Liver (tissue), 9 donors: ENCODE measurements around the gene EFCC1. TPM values are rescaled to one million over a fixed set of nuclear protein-coding genes. Genes with fewer than 3 reads are reported as not detected.

Experiments used
- DNase-seq: peaks from one replicate; pipeline ENCODE4 v3.0.0-alpha.2; 2017; ENCODE audit warnings: low spot score
- H3K27ac ChIP-seq, 2 donors: one replicate each; pipeline ENCODE4 v1.7.0; 2013; ENCODE audit warnings: inconsistent platforms in 2 of 2, low read length in 2 of 2, control low read depth in 1 of 2, low read depth in 1 of 2, mild to moderate bottlenecking in 1 of 2
- H3K27me3 ChIP-seq, 4 donors: one replicate each; pipeline versions ENCODE4 v1.6.1 to v1.7.0; 2013; ENCODE audit warnings: low read length in 3 of 4, inconsistent platforms in 1 of 4, mild to moderate bottlenecking in 1 of 4, moderate library complexity in 1 of 4; ENCODE audit not compliant: control insufficient read depth in 4 of 4, insufficient read depth in 4 of 4
- H3K36me3 ChIP-seq, 4 donors: one replicate each; pipeline versions ENCODE4 v1.6.1 to v1.7.0; 2013; ENCODE audit warnings: low read length in 3 of 4, mild to moderate bottlenecking in 3 of 4, low read depth in 1 of 4, moderate library complexity in 1 of 4; ENCODE audit not compliant: control insufficient read depth in 4 of 4, insufficient read depth in 3 of 4
- H3K4me1 ChIP-seq, 4 donors: one replicate each; pipeline versions ENCODE4 v1.6.1 to v1.7.0; 2013; ENCODE audit warnings: low read length in 3 of 4, mild to moderate bottlenecking in 3 of 4, moderate library complexity in 1 of 4; ENCODE audit not compliant: control insufficient read depth in 4 of 4, insufficient read depth in 4 of 4
- H3K4me3 ChIP-seq, 3 donors: one replicate each; pipeline versions ENCODE4 v1.6.1 to v1.7.0; 2013; ENCODE audit warnings: low read length in 3 of 3, control low read depth in 1 of 3, low read depth in 1 of 3, mild to moderate bottlenecking in 1 of 3
- H3K9ac ChIP-seq, 2 donors: one replicate each; pipeline ENCODE4 v1.7.0; 2013; ENCODE audit warnings: low read length in 2 of 2, mild to moderate bottlenecking in 2 of 2, moderate library complexity in 2 of 2, control low read depth in 1 of 2, low read depth in 1 of 2
- H3K9me3 ChIP-seq, 4 donors: one replicate each; pipeline versions ENCODE4 v1.6.1 to v1.7.0; 2013; ENCODE audit warnings: low read length in 3 of 4; ENCODE audit not compliant: control insufficient read depth in 4 of 4
- EGR1 ChIP-seq, 2 donors: IDR thresholded peaks; 2 replicates each; pipeline ENCODE4 v1.6.1; 2016 to 2018; ENCODE audit warnings: antibody characterized with exemption in 2 of 2, low read depth in 2 of 2
- FOXA1 ChIP-seq: IDR thresholded peaks from 2 replicates; pipeline ENCODE4 v1.6.1; 2016; ENCODE audit warnings: antibody characterized with exemption
- FOXA2 ChIP-seq: IDR thresholded peaks from 2 replicates; pipeline ENCODE4 v1.6.1; 2016; ENCODE audit warnings: antibody characterized with exemption
- GABPA ChIP-seq, 2 donors: IDR thresholded peaks in 1 of 2; conservative IDR thresholded peaks in 1 of 2; 2 replicates each; pipeline ENCODE4 v1.6.1; 2016; ENCODE audit warnings: antibody characterized with exemption in 2 of 2, mild to moderate bottlenecking in 1 of 2, moderate library complexity in 1 of 2
- HNF4A ChIP-seq, 2 donors: conservative IDR thresholded peaks; 2 replicates each; pipeline ENCODE4 v1.6.1; 2016; ENCODE audit warnings: antibody characterized with exemption in 2 of 2, mild to moderate bottlenecking in 2 of 2
- HNF4G ChIP-seq: IDR thresholded peaks from 2 replicates; pipeline ENCODE4 v1.6.1; 2016; ENCODE audit warnings: antibody characterized with exemption
- JUND ChIP-seq, 2 donors: IDR thresholded peaks; 2 replicates each; pipeline ENCODE4 v1.6.1; 2016; ENCODE audit warnings: antibody characterized with exemption in 2 of 2
- NR2F2 ChIP-seq: IDR thresholded peaks from 2 replicates; pipeline ENCODE4 v1.6.1; 2016; ENCODE audit warnings: antibody characterized with exemption
- RAD21 ChIP-seq, 2 donors: IDR thresholded peaks; 2 replicates each; pipeline ENCODE4 v1.6.1; 2016; ENCODE audit warnings: antibody characterized with exemption in 2 of 2, mild to moderate bottlenecking in 2 of 2
- RXRA ChIP-seq, 2 donors: IDR thresholded peaks; 2 replicates each; pipeline ENCODE4 v1.6.1; 2017 to 2018; ENCODE audit warnings: antibody characterized with exemption in 2 of 2, mild to moderate bottlenecking in 1 of 2
- SP1 ChIP-seq: IDR thresholded peaks from 2 replicates; pipeline ENCODE4 v1.6.1; 2018; ENCODE audit warnings: antibody characterized with exemption, mild to moderate bottlenecking
- TAF1 ChIP-seq: conservative IDR thresholded peaks from 2 replicates; pipeline ENCODE4 v1.6.1; 2016; ENCODE audit warnings: antibody characterized with exemption, mild to moderate bottlenecking
- YY1 ChIP-seq: IDR thresholded peaks from 2 replicates; pipeline ENCODE4 v1.6.1; 2016; ENCODE audit warnings: antibody characterized with exemption, mild to moderate bottlenecking
- WGBS: extraction: QIAGEN DNeasy Blood & Tissue Kit; methylation state at CpG from one replicate; pipeline ENCODE4 v1.1.7; 2013; 5-methylcytosine and 5-hydroxymethylcytosine counted together
- polyA plus RNA-seq, 2 donors: library from polyadenylated mRNA; stranded (reverse) in 1 of 2; unstranded in 1 of 2; fragments of 200-250 nt in 1 of 2; fragments of >200 nt in 1 of 2; fragmentation: Nextera tagmentation in 1 of 2; extraction: Ambion mirVana in 1 of 2; gene quantifications; one replicate each; pipeline versions ENCODE4 v1.2.1 to v1.2.3, GENCODE V29; 2013 to 2015
- total RNA-seq, 2 donors: library from RNA; depleted of rRNA; stranded (reverse); fragments of >200 nt; gene quantifications; one replicate each; pipeline ENCODE4 v1.2.3, GENCODE V29; 2014
- TF ChIP-seq, protein P1 (sequence below): IDR thresholded peaks from 2 replicates; pipeline ENCODE4 v1.6.1; 2016; ENCODE audit warnings: antibody characterized with exemption
- TF ChIP-seq, protein P2 (sequence below): IDR thresholded peaks from 2 replicates; pipeline ENCODE4 v1.6.1; 2016; ENCODE audit warnings: antibody characterized with exemption
- TF ChIP-seq, protein P3 (sequence below): IDR thresholded peaks from 2 replicates; pipeline ENCODE4 v1.6.1; 2016; ENCODE audit warnings: antibody characterized with exemption
- TF ChIP-seq, protein P4 (sequence below): IDR thresholded peaks from 2 replicates; pipeline ENCODE4 v1.6.1; 2016; ENCODE audit warnings: antibody characterized with exemption, mild to moderate bottlenecking
- TF ChIP-seq, protein P5 (sequence below): fragments of 150-350 bp; IDR thresholded peaks from 2 replicates; pipeline ENCODE4 v1.5.1; 2017; ENCODE audit warnings: improper control_type of control experiment, low read depth, low read length; ENCODE audit not compliant: missing input control
- donor health status: healthy.
- donor health status: healthy.
- donor health status: healthy.
- donor health status: healthy.
- donor health status: healthy.

EFCC1 gene
- total and polyA plus RNA-seq, 4 donors = 0.08 to 1.0 (median 0.24) TPM

DNA sequence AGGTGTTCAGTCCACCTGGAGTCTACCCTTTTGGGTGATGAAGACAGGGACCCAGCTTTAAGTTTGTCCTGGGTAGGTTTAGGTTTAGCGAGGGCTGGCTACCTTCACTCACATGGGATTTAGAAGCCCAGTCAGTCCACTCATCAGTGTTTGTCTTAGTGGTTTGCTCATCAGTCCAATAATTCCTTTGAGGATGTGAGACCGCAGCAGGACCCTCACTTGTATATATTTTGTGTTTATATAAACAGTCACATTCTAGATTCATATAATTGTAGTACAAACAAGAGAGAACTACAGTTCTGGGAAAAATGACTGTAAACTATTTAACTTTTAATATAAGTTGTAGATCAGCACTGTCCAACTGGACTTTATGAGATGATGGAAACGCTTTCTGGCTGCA lies 18.2 kb downstream of the EFCC1 start:
- no peak for DNase-seq
- WGBS = 92% methylated on average over 3 of the region's 3 CpGs
- TF ChIP-seq HNF4A (conservative IDR thresholded peaks at IDR 0.05) (no peak), RAD21 (IDR thresholded peaks at IDR 0.05) (no peak), FOXA2 (no peak)
- TF ChIP-seq, protein P1, sequence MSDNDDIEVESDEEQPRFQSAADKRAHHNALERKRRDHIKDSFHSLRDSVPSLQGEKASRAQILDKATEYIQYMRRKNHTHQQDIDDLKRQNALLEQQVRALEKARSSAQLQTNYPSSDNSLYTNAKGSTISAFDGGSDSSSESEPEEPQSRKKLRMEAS = no peak
- TF ChIP-seq, protein P2, sequence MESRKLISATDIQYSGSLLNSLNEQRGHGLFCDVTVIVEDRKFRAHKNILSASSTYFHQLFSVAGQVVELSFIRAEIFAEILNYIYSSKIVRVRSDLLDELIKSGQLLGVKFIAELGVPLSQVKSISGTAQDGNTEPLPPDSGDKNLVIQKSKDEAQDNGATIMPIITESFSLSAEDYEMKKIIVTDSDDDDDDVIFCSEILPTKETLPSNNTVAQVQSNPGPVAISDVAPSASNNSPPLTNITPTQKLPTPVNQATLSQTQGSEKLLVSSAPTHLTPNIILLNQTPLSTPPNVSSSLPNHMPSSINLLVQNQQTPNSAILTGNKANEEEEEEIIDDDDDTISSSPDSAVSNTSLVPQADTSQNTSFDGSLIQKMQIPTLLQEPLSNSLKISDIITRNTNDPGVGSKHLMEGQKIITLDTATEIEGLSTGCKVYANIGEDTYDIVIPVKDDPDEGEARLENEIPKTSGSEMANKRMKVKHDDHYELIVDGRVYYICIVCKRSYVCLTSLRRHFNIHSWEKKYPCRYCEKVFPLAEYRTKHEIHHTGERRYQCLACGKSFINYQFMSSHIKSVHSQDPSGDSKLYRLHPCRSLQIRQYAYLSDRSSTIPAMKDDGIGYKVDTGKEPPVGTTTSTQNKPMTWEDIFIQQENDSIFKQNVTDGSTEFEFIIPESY = no peak
- Histone ChIP-seq H3K27ac (no peak overlapping the region), H3K9ac (no peak overlapping the region), H3K27me3 (no peaks in the 10 kb centered on the region), H3K4me1 (peaks cover 0 to 4% (median 0%) of the 10 kb centered on the region in 4 donors), H3K4me3 (no peak overlapping the region), H3K36me3 (no peaks in the 10 kb centered on the region), H3K9me3 (no peaks in the 10 kb centered on the region)

DNA sequence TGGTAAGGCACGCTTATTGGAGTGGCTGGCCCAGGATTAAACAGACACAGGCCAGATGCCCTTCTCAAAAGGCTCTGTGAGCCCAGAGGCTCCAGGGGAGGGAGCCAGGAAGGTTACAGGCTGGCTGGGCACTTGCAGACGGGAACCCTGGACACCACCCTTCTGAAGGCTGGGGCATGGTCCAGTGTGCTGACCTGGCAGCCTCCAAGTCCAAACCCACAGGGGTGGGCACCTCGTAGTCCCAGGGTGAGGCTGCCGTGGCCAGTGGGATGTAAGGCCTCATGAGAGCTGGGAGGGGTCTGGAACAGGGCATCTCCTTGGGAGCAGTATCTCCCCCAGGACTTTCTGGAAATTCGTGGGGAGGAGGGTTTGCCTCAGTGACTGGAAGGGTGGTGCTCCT lies 19.6 kb downstream of the EFCC1 start:
- H3K4me3 ChIP-seq = no peak overlapping the region
- no peaks in the 10 kb centered on the region for H3K27me3 ChIP-seq
- no peaks in the 10 kb centered on the region for H3K9me3 ChIP-seq
- DNase-seq = no peak
- no peaks in the 10 kb centered on the region for H3K36me3 ChIP-seq
- 85% methylated on average over 5 of the region's 5 CpGs for WGBS
- TF ChIP-seq YY1 (no peak), TAF1 (no peak), RAD21 (IDR thresholded peaks at IDR 0.05) (no peak), HNF4A (conservative IDR thresholded peaks at IDR 0.05) (no peak)
- TF ChIP-seq, protein P3, sequence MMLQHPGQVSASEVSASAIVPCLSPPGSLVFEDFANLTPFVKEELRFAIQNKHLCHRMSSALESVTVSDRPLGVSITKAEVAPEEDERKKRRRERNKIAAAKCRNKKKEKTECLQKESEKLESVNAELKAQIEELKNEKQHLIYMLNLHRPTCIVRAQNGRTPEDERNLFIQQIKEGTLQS = no peak
- H3K9ac ChIP-seq = no peak overlapping the region
- peaks cover 0 to 4% (median 0%) of the 10 kb centered on the region in 4 donors for H3K4me1 ChIP-seq
- no peak overlapping the region for H3K27ac ChIP-seq

DNA sequence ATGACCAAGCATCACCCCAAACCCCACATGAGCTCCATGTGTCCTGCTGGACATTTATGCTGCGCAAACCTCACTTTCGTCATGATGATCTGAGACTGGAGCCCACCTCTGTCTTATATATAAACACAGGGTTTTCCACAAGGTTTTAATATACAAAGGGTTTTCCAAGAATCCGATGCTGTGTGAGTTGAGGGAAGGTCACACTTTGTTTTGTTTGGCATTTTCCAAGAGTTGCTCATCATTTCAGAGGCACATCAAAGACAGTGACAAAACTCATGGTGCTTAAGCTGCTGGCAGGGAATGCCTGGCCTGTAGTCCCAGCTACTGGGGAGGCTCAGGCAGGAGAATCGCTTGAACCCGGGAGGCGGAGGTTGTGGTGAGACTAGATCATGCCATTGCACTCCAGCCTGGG lies 20.0 kb downstream of the EFCC1 start:
- 88% methylated on average over 6 of the region's 6 CpGs for WGBS
- DNase-seq = no peak
- TF ChIP-seq HNF4G (no peak), NR2F2 (no peak), FOXA2 (no peak), JUND (IDR thresholded peaks at IDR 0.05) (no peak), EGR1 (IDR thresholded peaks at IDR 0.05; ENCODE audit: low read depth in 2 of 2) (no peak), YY1 (no peak), SP1 (no peak), TAF1 (no peak), RXRA (IDR thresholded peaks at IDR 0.05) (no peak), FOXA1 (no peak), GABPA (IDR thresholded peaks at IDR 0.05 in 1 of 2, conservative IDR thresholded peaks at IDR 0.05 in 1 of 2) (no peak), RAD21 (IDR thresholded peaks at IDR 0.05) (no peak), HNF4A (conservative IDR thresholded peaks at IDR 0.05) (no peak)
- TF ChIP-seq, protein P2 = no peak
- TF ChIP-seq, protein P4, sequence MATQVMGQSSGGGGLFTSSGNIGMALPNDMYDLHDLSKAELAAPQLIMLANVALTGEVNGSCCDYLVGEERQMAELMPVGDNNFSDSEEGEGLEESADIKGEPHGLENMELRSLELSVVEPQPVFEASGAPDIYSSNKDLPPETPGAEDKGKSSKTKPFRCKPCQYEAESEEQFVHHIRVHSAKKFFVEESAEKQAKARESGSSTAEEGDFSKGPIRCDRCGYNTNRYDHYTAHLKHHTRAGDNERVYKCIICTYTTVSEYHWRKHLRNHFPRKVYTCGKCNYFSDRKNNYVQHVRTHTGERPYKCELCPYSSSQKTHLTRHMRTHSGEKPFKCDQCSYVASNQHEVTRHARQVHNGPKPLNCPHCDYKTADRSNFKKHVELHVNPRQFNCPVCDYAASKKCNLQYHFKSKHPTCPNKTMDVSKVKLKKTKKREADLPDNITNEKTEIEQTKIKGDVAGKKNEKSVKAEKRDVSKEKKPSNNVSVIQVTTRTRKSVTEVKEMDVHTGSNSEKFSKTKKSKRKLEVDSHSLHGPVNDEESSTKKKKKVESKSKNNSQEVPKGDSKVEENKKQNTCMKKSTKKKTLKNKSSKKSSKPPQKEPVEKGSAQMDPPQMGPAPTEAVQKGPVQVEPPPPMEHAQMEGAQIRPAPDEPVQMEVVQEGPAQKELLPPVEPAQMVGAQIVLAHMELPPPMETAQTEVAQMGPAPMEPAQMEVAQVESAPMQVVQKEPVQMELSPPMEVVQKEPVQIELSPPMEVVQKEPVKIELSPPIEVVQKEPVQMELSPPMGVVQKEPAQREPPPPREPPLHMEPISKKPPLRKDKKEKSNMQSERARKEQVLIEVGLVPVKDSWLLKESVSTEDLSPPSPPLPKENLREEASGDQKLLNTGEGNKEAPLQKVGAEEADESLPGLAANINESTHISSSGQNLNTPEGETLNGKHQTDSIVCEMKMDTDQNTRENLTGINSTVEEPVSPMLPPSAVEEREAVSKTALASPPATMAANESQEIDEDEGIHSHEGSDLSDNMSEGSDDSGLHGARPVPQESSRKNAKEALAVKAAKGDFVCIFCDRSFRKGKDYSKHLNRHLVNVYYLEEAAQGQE = no peak
- TF ChIP-seq, protein P3 = no peak
- TF ChIP-seq, protein P5, sequence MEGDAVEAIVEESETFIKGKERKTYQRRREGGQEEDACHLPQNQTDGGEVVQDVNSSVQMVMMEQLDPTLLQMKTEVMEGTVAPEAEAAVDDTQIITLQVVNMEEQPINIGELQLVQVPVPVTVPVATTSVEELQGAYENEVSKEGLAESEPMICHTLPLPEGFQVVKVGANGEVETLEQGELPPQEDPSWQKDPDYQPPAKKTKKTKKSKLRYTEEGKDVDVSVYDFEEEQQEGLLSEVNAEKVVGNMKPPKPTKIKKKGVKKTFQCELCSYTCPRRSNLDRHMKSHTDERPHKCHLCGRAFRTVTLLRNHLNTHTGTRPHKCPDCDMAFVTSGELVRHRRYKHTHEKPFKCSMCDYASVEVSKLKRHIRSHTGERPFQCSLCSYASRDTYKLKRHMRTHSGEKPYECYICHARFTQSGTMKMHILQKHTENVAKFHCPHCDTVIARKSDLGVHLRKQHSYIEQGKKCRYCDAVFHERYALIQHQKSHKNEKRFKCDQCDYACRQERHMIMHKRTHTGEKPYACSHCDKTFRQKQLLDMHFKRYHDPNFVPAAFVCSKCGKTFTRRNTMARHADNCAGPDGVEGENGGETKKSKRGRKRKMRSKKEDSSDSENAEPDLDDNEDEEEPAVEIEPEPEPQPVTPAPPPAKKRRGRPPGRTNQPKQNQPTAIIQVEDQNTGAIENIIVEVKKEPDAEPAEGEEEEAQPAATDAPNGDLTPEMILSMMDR = no peak

More for the DNA sequence above, 20.0 kb downstream of the EFCC1 start:
- Histone ChIP-seq H3K4me1 (peaks cover 0 to 4% (median 0%) of the 10 kb centered on the region in 4 donors), H3K27me3 (no peaks in the 10 kb centered on the region), H3K4me3 (no peak overlapping the region), H3K27ac (no peak overlapping the region), H3K9me3 (no peaks in the 10 kb centered on the region), H3K36me3 (no peaks in the 10 kb centered on the region), H3K9ac (no peak overlapping the region)
